ENCODE data around the gene TCHP.
"Not testable (repeated sequence)": the region's sequence is repeated elsewhere in the genome, so short reads cannot be mapped to it uniquely, and the experiment has no call there.

TCHP gene

GRCh38 chr12:109888179-109889020 is 11.7 kb upstream of the TCHP start:
- Histone ChIP-seq H3K4me1 (peaks cover 61% of the 10 kb centered on the region), H3K36me3 (no peaks in the 10 kb centered on the region), H4K20me1 (no peaks in the 10 kb centered on the region), H3K27me3 (no peaks in the 10 kb centered on the region), H3K4me2 (peak overlapping the region; percentile 76), H3K27ac (peak overlapping the region; percentile 85), H3K9ac (peak overlapping the region; percentile 69; the same call in 1 of the 2 replicates), H3K4me3 (peak overlapping the region; percentile 23; the same call in 1 of the 2 replicates), H3K9me3 (no peaks in the 10 kb centered on the region)
- TF ChIP-seq Cebpa-rat (IDR thresholded peaks at IDR 0.05) = no peak

- Histone ChIP-seq H3K4me2 (peak overlapping the region; percentile 76), H3K4me3 (no peak overlapping the region), H3K9ac (no peak overlapping the region), H3K27me3 (no peaks in the 10 kb centered on the region), H3K4me1 (peaks cover 66% of the 10 kb centered on the region), H3K9me3 (no peaks in the 10 kb centered on the region), H3K27ac (peak overlapping the region; percentile 85), H3K36me3 (no peaks in the 10 kb centered on the region), H4K20me1 (no peaks in the 10 kb centered on the region)
- TF ChIP-seq Cebpa-rat (IDR thresholded peaks at IDR 0.05) = no peak
Measured at GRCh38 chr12:109890620-109891170, 9.4 kb upstream of the TCHP start.

- H3K9me3 ChIP-seq, H3K36me3 ChIP-seq, H3K27me3 ChIP-seq, H3K9ac ChIP-seq, H3K27ac ChIP-seq, H3K4me2 ChIP-seq, H4K20me1 ChIP-seq, H3K4me3 ChIP-seq: not testable (repeated sequence)
- H3K4me1 ChIP-seq = peaks cover 66% of the 10 kb centered on the region
Measured at GRCh38 chr12:109891731-109892130, 8.3 kb upstream of the TCHP start.

GRCh38 chr12:109892165-109892715 is 7.8 kb upstream of the TCHP start:
- no peak for TF ChIP-seq Cebpa-rat (IDR thresholded peaks at IDR 0.05)
- peak overlapping the region; percentile 49; the same call in 1 of the 2 replicates for H3K27ac ChIP-seq
- H4K20me1 ChIP-seq = no peaks in the 10 kb centered on the region
- H3K4me1 ChIP-seq = peaks cover 66% of the 10 kb centered on the region
- H3K4me2 ChIP-seq = peak overlapping the region; percentile 65
- H3K9me3 ChIP-seq = no peaks in the 10 kb centered on the region
- no peak overlapping the region; the same call in 1 of the 2 replicates for H3K9ac ChIP-seq
- H3K36me3 ChIP-seq = no peaks in the 10 kb centered on the region
- no peak overlapping the region for H3K4me3 ChIP-seq
- H3K27me3 ChIP-seq = no peaks in the 10 kb centered on the region

- peaks cover 62% of the 10 kb centered on the region for H3K4me1 ChIP-seq
- H3K4me2 ChIP-seq = peak overlapping the region; percentile 65
- H3K9me3 ChIP-seq = no peaks in the 10 kb centered on the region
- no peaks in the 10 kb centered on the region for H3K36me3 ChIP-seq
- TF ChIP-seq Cebpa-rat (IDR thresholded peaks at IDR 0.05) = no peak
- H4K20me1 ChIP-seq = no peaks in the 10 kb centered on the region
- no peaks in the 10 kb centered on the region for H3K27me3 ChIP-seq
- H3K4me3 ChIP-seq = no peak overlapping the region
- peak overlapping the region; percentile 49; the same call in 1 of the 2 replicates for H3K27ac ChIP-seq
- H3K9ac ChIP-seq = no peak overlapping the region; the same call in 1 of the 2 replicates
Measured at GRCh38 chr12:109892748-109893147, 7.3 kb upstream of the TCHP start.

- Histone ChIP-seq H3K9ac (no peak overlapping the region), H3K4me1 (peaks cover 55% of the 10 kb centered on the region), H3K27ac (peak overlapping the region; percentile 49; the same call in 1 of the 2 replicates), H3K9me3 (no peaks in the 10 kb centered on the region), H3K36me3 (no peaks in the 10 kb centered on the region), H4K20me1 (no peaks in the 10 kb centered on the region), H3K4me3 (no peak overlapping the region), H3K27me3 (no peaks in the 10 kb centered on the region), H3K4me2 (peak overlapping the region; percentile 65)
- TF ChIP-seq Cebpa-rat (IDR thresholded peaks at IDR 0.05) = no peak
Measured at GRCh38 chr12:109893261-109893995, 6.6 kb upstream of the TCHP start.

GRCh38 chr12:109894939-109895338 is 5.1 kb upstream of the TCHP start:
- H3K4me3 ChIP-seq = no peak overlapping the region
- H3K27me3 ChIP-seq = no peaks in the 10 kb centered on the region
- no peak overlapping the region for H3K27ac ChIP-seq
- no peaks in the 10 kb centered on the region for H3K36me3 ChIP-seq
- H3K4me2 ChIP-seq = no peak overlapping the region
- H3K9me3 ChIP-seq = no peaks in the 10 kb centered on the region
- TF ChIP-seq Cebpa-rat (IDR thresholded peaks at IDR 0.05) = no peak
- peaks cover 49% of the 10 kb centered on the region for H3K4me1 ChIP-seq
- H4K20me1 ChIP-seq = no peaks in the 10 kb centered on the region
- H3K9ac ChIP-seq = no peak overlapping the region

- no peaks in the 10 kb centered on the region for H3K36me3 ChIP-seq
- peaks cover 41% of the 10 kb centered on the region for H3K4me1 ChIP-seq
- no peaks in the 10 kb centered on the region for H4K20me1 ChIP-seq
- no peaks in the 10 kb centered on the region for H3K9me3 ChIP-seq
- TF ChIP-seq Cebpa-rat (IDR thresholded peaks at IDR 0.05) = no peak
- H3K4me2 ChIP-seq = no peak overlapping the region
- no peak overlapping the region for H3K9ac ChIP-seq
- H3K27me3 ChIP-seq = no peaks in the 10 kb centered on the region
- H3K4me3 ChIP-seq = no peak overlapping the region
- H3K27ac ChIP-seq = no peak overlapping the region
Measured at GRCh38 chr12:109896188-109896587, 3.9 kb upstream of the TCHP start.

- Histone ChIP-seq H3K36me3 (no peaks in the 10 kb centered on the region), H3K4me2 (no peak overlapping the region), H3K4me3 (no peak overlapping the region), H3K9ac (no peak overlapping the region), H3K4me1 (peaks cover 41% of the 10 kb centered on the region), H3K27ac (no peak overlapping the region), H3K9me3 (no peaks in the 10 kb centered on the region), H4K20me1 (no peaks in the 10 kb centered on the region), H3K27me3 (no peaks in the 10 kb centered on the region)
- no peak for TF ChIP-seq Cebpa-rat (IDR thresholded peaks at IDR 0.05)
Measured at GRCh38 chr12:109897029-109897428, 3.0 kb upstream of the TCHP start.

- H3K27me3 ChIP-seq, H3K9me3 ChIP-seq, H4K20me1 ChIP-seq: not testable (repeated sequence)
- Histone ChIP-seq H3K4me2 (peak overlapping the region; percentile 90), H3K9ac (peak overlapping the region; percentile 93), H3K4me1 (peaks cover 33% of the 10 kb centered on the region), H3K27ac (peak overlapping the region; percentile 93), H3K36me3 (peaks cover 17% of the 10 kb centered on the region), H3K4me3 (peak overlapping the region; percentile 87)
Measured at GRCh38 chr12:109899345-109899744, 729 bp upstream of the TCHP start.

Data from BLaER1 (cell line).